Measurements from ENCODE around the gene RNF220. TPM values are rescaled to one million over a fixed set of nuclear protein-coding genes. Genes with fewer than 3 reads are reported as not detected.

The RNF220 gene
- total and polyA plus RNA-seq, 2 donors (not counting 3 experiments of a cell fraction or from before 2014, with no cell fraction given) = 62.7 to 66.6 TPM

DNA sequence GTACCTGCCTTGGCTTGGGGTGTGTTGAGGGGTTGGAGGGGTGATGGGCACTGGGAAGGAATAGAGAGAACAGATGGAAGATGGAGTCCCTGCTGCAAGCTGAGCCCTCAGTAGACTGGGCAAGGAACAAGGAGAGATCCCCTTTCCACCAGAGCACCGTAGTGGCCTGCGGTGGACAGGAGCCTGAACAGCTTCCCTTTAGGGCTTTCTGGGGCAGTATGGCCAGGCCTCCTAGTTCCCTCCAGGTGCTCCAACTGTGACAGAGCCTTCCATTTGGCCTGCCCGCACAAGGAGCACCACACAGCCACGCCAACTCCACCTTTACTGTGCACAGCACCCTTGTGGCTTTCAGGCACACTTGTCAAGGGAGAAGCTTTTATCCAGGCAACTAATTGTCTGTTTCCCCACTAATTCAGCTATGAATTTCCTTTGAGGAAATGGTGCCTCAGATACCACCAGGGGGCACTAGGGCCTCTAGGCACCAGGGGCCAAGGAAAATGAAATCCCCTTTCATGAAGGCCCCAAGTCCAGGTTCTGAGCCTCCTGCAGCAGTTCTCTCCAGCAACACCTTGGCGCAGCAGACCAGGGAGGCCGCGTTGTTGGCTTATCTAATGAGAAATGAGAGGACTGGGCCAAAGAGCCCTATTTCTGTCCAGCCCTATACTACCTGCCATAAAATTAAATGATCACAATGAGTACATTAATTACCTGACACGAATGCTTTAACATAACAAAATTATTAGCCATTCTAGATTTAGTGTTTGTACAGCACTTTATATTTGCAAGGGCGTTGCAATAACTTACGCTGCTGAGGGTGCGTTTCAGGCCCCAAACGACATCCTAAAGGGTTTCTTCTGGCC lies 26.9 kb upstream of the RNF220 start:
- Histone ChIP-seq H3K9ac (replicated peaks; ENCODE audit: extremely low read depth, insufficient read depth, low read length) (no peak overlapping the region), H3K36me3 (ENCODE audit: control insufficient read depth in 2 of 2, extremely low read depth in 1 of 2, insufficient read depth in 2 of 2, low read length in 2 of 2) (no peaks in the 10 kb centered on the region), H3K4me1 (ENCODE audit: control insufficient read depth, extremely low read depth, insufficient read depth, low read length) (no peaks in the 10 kb centered on the region), H3K4me2 (ENCODE audit: insufficient read depth, low read length) (no peak overlapping the region), H3K27me3 (ENCODE audit: control insufficient read depth in 2 of 2, insufficient read depth in 2 of 2, low read length in 2 of 2) (peaks cover 3 to 14% of the 10 kb centered on the region in 2 experiments), H3K4me3 (replicated peaks in 1 of 3; ENCODE audit: insufficient read depth in 1 of 3, low read depth in 1 of 3, low read length in 3 of 3) (no peak overlapping the region), H3K79me2 (ENCODE audit: control insufficient read depth, insufficient read depth, low read length) (no peaks in the 10 kb centered on the region), H3K9me3 (replicated peaks; ENCODE audit: control insufficient read depth, insufficient read depth, low read length) (no peaks in the 10 kb centered on the region), H4K20me1 (replicated peaks; ENCODE audit: control insufficient read depth, extremely low read depth, insufficient read depth, low read length) (no peaks in the 10 kb centered on the region), H3K27ac (ENCODE audit: insufficient read depth, low read depth, low read length) (no peak overlapping the region), H2AFZ (ENCODE audit: low read depth, low read length) (no peak overlapping the region), H3K9me1 (replicated peaks; ENCODE audit: control insufficient read depth, extremely low read depth, insufficient read depth, low read length) (no peaks in the 10 kb centered on the region)
- no peak for TF ChIP-seq JUN (IDR thresholded peaks at IDR 0.05; ENCODE audit: borderline replicate concordance, insufficient read depth, insufficient read length, low read depth)
- TF ChIP-seq, protein P1, sequence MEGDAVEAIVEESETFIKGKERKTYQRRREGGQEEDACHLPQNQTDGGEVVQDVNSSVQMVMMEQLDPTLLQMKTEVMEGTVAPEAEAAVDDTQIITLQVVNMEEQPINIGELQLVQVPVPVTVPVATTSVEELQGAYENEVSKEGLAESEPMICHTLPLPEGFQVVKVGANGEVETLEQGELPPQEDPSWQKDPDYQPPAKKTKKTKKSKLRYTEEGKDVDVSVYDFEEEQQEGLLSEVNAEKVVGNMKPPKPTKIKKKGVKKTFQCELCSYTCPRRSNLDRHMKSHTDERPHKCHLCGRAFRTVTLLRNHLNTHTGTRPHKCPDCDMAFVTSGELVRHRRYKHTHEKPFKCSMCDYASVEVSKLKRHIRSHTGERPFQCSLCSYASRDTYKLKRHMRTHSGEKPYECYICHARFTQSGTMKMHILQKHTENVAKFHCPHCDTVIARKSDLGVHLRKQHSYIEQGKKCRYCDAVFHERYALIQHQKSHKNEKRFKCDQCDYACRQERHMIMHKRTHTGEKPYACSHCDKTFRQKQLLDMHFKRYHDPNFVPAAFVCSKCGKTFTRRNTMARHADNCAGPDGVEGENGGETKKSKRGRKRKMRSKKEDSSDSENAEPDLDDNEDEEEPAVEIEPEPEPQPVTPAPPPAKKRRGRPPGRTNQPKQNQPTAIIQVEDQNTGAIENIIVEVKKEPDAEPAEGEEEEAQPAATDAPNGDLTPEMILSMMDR (IDR thresholded peaks at IDR 0.05; ENCODE audit: extremely low read depth in 1 of 2, insufficient read depth in 1 of 2, low read depth in 1 of 2, low read length in 2 of 2) = peak; percentile 79 to 81
- no TSS peak for BruUV-seq (replicated peaks)
- POLR2A ChIA-PET = interaction anchor here (1.7 kb wide), 1 partner anchor 122 kb away, joined by 5 read pairs; no protein-coding TSS in a partner anchor
- DNase-seq (ENCODE audit: low read depth, low spot score) (peak; percentile 61), FAIRE-seq (peak; percentile 79)
- CTCF ChIA-PET = interaction anchor here (0.5 to 8.2 kb wide), 102 partner anchors 9 to 319 kb away, joined by 3 to 398 read pairs (median 4); partner anchors contain the start of genes ERI3 and RNF220
- dilution Hi-C loops (cut with MboI; ENCODE audit: extremely low pct_ligation_motif_present, low sequenced_read_pairs) = no loop called here
- intact Hi-C loops (cut with micrococcal nuclease) = loop anchor here (1.0 kb wide), 3 partner anchors 122 to 275 kb away; no protein-coding TSS in a partner anchor

DNA sequence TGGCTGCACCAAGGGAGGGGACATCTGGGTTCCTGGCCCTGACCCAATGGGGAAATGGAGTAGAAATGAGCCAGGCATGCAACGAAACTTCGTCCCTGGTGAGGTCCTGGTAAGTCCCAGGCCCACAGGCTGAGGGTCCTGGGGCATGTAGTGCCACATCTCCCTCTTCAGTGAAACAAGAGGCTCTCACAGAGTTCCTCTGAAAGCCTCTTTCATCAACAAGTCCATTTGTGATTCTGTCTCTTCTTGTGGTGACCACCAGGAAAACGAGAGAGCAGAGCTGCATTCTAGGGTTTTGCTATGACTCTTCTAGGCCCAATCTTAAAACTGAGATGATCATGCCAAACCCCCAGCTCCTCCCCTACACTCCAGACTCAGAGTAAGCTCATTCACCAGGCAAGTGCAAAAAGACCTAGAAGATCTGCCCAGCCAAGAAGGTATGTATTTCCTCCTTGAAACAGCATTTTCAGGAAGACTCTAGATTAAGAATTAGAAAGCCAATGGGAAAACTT lies 24.3 kb upstream of the RNF220 start:
- Histone ChIP-seq H3K9me1 (replicated peaks; ENCODE audit: control insufficient read depth, extremely low read depth, insufficient read depth, low read length) (no peaks in the 10 kb centered on the region), H3K79me2 (ENCODE audit: control insufficient read depth, insufficient read depth, low read length) (no peaks in the 10 kb centered on the region), H2AFZ (ENCODE audit: low read depth, low read length) (no peak overlapping the region), H4K20me1 (replicated peaks; ENCODE audit: control insufficient read depth, extremely low read depth, insufficient read depth, low read length) (no peaks in the 10 kb centered on the region), H3K36me3 (ENCODE audit: control insufficient read depth in 2 of 2, extremely low read depth in 1 of 2, insufficient read depth in 2 of 2, low read length in 2 of 2) (no peaks in the 10 kb centered on the region), H3K27me3 (ENCODE audit: control insufficient read depth in 2 of 2, insufficient read depth in 2 of 2, low read length in 2 of 2) (peaks cover 7 to 23% of the 10 kb centered on the region in 2 experiments), H3K9ac (replicated peaks; ENCODE audit: extremely low read depth, insufficient read depth, low read length) (no peak overlapping the region), H3K4me3 (replicated peaks in 1 of 3; ENCODE audit: insufficient read depth in 1 of 3, low read depth in 1 of 3, low read length in 3 of 3) (no peak overlapping the region), H3K9me3 (replicated peaks; ENCODE audit: control insufficient read depth, insufficient read depth, low read length) (no peaks in the 10 kb centered on the region), H3K27ac (ENCODE audit: insufficient read depth, low read depth, low read length) (no peak overlapping the region), H3K4me1 (ENCODE audit: control insufficient read depth, extremely low read depth, insufficient read depth, low read length) (no peaks in the 10 kb centered on the region), H3K4me2 (ENCODE audit: insufficient read depth, low read length) (no peak overlapping the region)
- intact Hi-C loops (cut with micrococcal nuclease) = no loop called here
- DNase-seq (ENCODE audit: low read depth, low spot score) = no peak
- dilution Hi-C loops (cut with MboI; ENCODE audit: extremely low pct_ligation_motif_present, low sequenced_read_pairs) = no loop called here
- TF ChIP-seq POLR2A (IDR thresholded peaks at IDR 0.05; ENCODE audit: low read depth, low read length) (no peak), GATA2 (IDR thresholded peaks at IDR 0.05; ENCODE audit: insufficient read depth, insufficient read length, low read depth, low read length) (no peak), JUN (IDR thresholded peaks at IDR 0.05; ENCODE audit: borderline replicate concordance, insufficient read depth, insufficient read length, low read depth) (no peak), FOS (IDR thresholded peaks at IDR 0.05; ENCODE audit: borderline replicate concordance, insufficient read depth, low read length) (no peak), MYC (IDR thresholded peaks at IDR 0.05; ENCODE audit: low read depth, low read length) (no peak)
- TF ChIP-seq, protein P2, sequence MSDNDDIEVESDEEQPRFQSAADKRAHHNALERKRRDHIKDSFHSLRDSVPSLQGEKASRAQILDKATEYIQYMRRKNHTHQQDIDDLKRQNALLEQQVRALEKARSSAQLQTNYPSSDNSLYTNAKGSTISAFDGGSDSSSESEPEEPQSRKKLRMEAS (IDR thresholded peaks at IDR 0.05; ENCODE audit: insufficient read depth, insufficient read length) = no peak
- POLR2A ChIA-PET = no interaction called here
- FAIRE-seq = no peak
- CTCF ChIA-PET = interaction anchor here (0.6 to 8.2 kb wide), 6 partner anchors 20 to 271 kb away, joined by 3 to 398 read pairs (median 4); no protein-coding TSS in a partner anchor
- BruUV-seq (replicated peaks) = no TSS peak
